HepG2 (cell line): ENCODE results near the gene MAP3K19. TPM values are rescaled to one million over a fixed set of nuclear protein-coding genes. Genes with fewer than 3 reads are reported as not detected.

Source experiments
- ARID2 ChIP-seq: sonication (generic); formaldehyde crosslinking; IDR thresholded peaks from 2 replicates; pipeline ENCODE4 v1.8.1; 2022; ENCODE audit warnings: mild to moderate bottlenecking, missing genetic modification reagents, borderline replicate concordance
- ATRX ChIP-seq: sonication (generic); formaldehyde crosslinking; IDR thresholded peaks from 2 replicates; pipeline ENCODE4 v1.4.0; 2020; ENCODE audit warnings: missing genetic modification reagents, borderline replicate concordance
- CAMTA2 ChIP-seq: sonication (generic); formaldehyde crosslinking; IDR thresholded peaks from 2 replicates; pipeline ENCODE4 v1.4.0; 2020; ENCODE audit warnings: mild to moderate bottlenecking, missing genetic modification reagents, borderline replicate concordance
- CREM ChIP-seq, 2 experiments: sonication (generic) in 1 of 2; formaldehyde crosslinking in 1 of 2; IDR thresholded peaks; 2 replicates each; pipeline versions ENCODE4 v1.4.0 to v1.6.1; 2016 to 2020; ENCODE audit warnings: antibody characterized with exemption in 1 of 2, mild to moderate bottlenecking in 1 of 2, missing genetic modification reagents in 1 of 2
- ETS1 ChIP-seq: sonication (generic); formaldehyde crosslinking; IDR thresholded peaks from 2 replicates; pipeline ENCODE4 v1.4.0; 2020; ENCODE audit warnings: missing genetic modification reagents
- GTF2F1 ChIP-seq: fragments of 150-350 bp; IDR thresholded peaks from 2 replicates; pipeline ENCODE4 v1.6.1; 2014; ENCODE audit warnings: low read length
- KMT2A ChIP-seq: sonication (generic); formaldehyde crosslinking; IDR thresholded peaks from 2 replicates; pipeline ENCODE4 v1.4.0; 2020; ENCODE audit warnings: missing genetic modification reagents
- MAZ ChIP-seq, 2 experiments: sonication (generic) in 1 of 2; formaldehyde crosslinking in 1 of 2; IDR thresholded peaks; 2 replicates each; pipeline versions ENCODE4 v1.5.0 to v1.6.1; 2012 to 2020; ENCODE audit warnings: low read depth in 2 of 2, mild to moderate bottlenecking in 2 of 2, borderline replicate concordance in 1 of 2, improper control_type of control experiment in 1 of 2, low read length in 1 of 2, missing genetic modification reagents in 1 of 2, moderate library complexity in 1 of 2
- MXD4 ChIP-seq: IDR thresholded peaks from 2 replicates; pipeline ENCODE4 v1.6.1; 2016; ENCODE audit warnings: mild to moderate bottlenecking, missing biosample characterization, missing genetic modification reagents
- PHF8 ChIP-seq: sonication (generic); formaldehyde crosslinking; IDR thresholded peaks from 2 replicates; pipeline ENCODE4 v1.5.0; 2020; ENCODE audit warnings: missing genetic modification reagents
- POLR2G ChIP-seq: fragments of 200-400 bp; formaldehyde crosslinking; IDR thresholded peaks from 2 replicates; pipeline ENCODE4 v1.6.1; 2018; ENCODE audit warnings: mild to moderate bottlenecking, low read depth, low read length, moderate library complexity
- SCMH1 ChIP-seq: sonication (generic); formaldehyde crosslinking; IDR thresholded peaks from 2 replicates; pipeline ENCODE4 v1.9.0; 2021; ENCODE audit warnings: missing genetic modification reagents, mild to moderate bottlenecking, borderline replicate concordance
- YEATS4 ChIP-seq: sonication (generic); formaldehyde crosslinking; IDR thresholded peaks from 2 replicates; pipeline ENCODE4 v1.4.0; 2020; ENCODE audit warnings: missing genetic modification reagents, borderline replicate concordance
- ZMYM2 ChIP-seq: sonication (generic); formaldehyde crosslinking; IDR thresholded peaks from 2 replicates; pipeline ENCODE4 v1.8.0; 2022; ENCODE audit warnings: mild to moderate bottlenecking, missing genetic modification reagents
- ZNF749 ChIP-seq: sonication (generic); formaldehyde crosslinking; IDR thresholded peaks from 2 replicates; pipeline ENCODE4 v1.8.0; 2022; ENCODE audit warnings: mild to moderate bottlenecking, missing genetic modification reagents, moderate library complexity, borderline replicate concordance
- ZNF75D ChIP-seq: sonication (generic); formaldehyde crosslinking; IDR thresholded peaks from 2 replicates; pipeline ENCODE4 v1.8.1; 2023; ENCODE audit warnings: missing genetic modification reagents, mild to moderate bottlenecking, borderline replicate concordance
- polyA plus RNA-seq, 8 experiments: library from polyadenylated mRNA; depleted of rRNA in 3 of 8; stranded (reverse) in 7 of 8; unstranded in 1 of 8; fragments of >200 nt; fragmentation: Illumina TruSeq in 4 of 8; extraction: Trizol in 4 of 8; gene quantifications; 2 replicates each; pipeline versions ENCODE4 v1.2.1 to v1.2.3, GENCODE V29; 2011 to 2016; ENCODE audit warnings: low read depth in 4 of 8, missing spikeins in 1 of 8, mixed read lengths in 1 of 8; ENCODE audit not compliant: insufficient read depth in 1 of 8
- total RNA-seq, 5 experiments: library from RNA; depleted of rRNA; stranded (reverse); fragments of >200 nt; fragmentation: Illumina TruSeq; extraction: Trizol; gene quantifications; 2 replicates each; pipeline ENCODE4 v1.2.3, GENCODE V29; 2016; ENCODE audit warnings: low read depth in 1 of 5
- TF ChIP-seq, protein P1 (sequence below): IDR thresholded peaks from 2 replicates; pipeline ENCODE4 v1.6.1; 2012; ENCODE audit warnings: inconsistent platforms
- TF ChIP-seq, protein P2 (sequence below): sonication (generic); formaldehyde crosslinking; IDR thresholded peaks from 2 replicates; pipeline ENCODE4 v1.5.1; 2020; ENCODE audit warnings: mild to moderate bottlenecking, missing genetic modification reagents, borderline replicate concordance
- TF ChIP-seq, protein P3 (sequence below): sonication (generic); formaldehyde crosslinking; IDR thresholded peaks from 2 replicates; pipeline ENCODE4 v1.5.0; 2020; ENCODE audit warnings: missing genetic modification reagents, mild to moderate bottlenecking, borderline replicate concordance
- TF ChIP-seq, protein P4 (sequence below): sonication (generic); formaldehyde crosslinking; IDR thresholded peaks from 2 replicates; pipeline ENCODE4 v1.4.0; 2020; ENCODE audit warnings: missing genetic modification reagents, borderline replicate concordance
- TF ChIP-seq, protein P5 (sequence below): sonication (generic); formaldehyde crosslinking; IDR thresholded peaks from 2 replicates; pipeline ENCODE4 v1.5.0; 2020; ENCODE audit warnings: missing genetic modification reagents

MAP3K19 gene
- total and polyA plus RNA-seq, 2 of the 13 experiments (the other 11 are each of a cell fraction or from before 2014, with no cell fraction given) = not detected

DNA sequence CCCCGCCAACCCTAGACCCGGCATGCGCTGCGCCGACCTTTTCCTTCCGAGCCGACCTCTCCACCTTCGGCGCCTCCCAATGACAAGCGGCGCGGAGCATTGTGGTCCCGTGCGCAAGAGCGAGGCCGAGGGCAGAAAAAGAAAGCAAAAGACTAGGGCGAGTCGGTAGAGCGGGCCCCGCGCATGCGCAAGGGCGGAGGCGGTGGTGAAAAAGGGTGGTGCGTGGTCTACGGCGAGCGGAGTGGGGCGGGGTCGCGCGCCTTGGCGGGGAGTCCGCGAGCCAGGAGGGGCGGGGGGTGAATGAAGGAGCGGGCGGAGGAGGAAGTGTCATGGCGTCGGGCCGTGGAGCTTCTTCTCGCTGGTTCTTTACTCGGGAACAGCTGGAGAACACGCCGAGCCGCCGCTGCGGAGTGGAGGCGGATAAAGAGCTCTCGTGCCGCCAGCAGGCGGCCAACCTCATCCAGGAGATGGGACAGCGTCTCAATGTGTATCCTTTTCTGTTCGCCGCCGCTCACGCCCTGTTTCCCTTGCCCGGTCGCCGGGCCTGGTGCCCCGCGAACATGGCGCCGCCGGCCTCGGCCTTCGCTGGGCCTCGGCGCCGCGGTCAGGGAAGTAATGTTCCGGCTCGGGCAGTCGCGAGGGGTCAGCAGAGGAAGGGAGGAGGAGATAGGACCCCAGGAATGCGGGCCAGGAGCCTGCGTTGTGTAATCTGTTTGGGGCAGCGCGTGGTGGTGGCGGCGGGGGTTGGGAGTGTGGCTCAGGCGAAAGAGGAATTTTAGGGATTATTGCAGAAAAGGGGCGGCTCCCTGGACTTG is 128.5 kb downstream of the MAP3K19 start, which contains the start of gene CCNT2 (continued):
- TF ChIP-seq, protein P1, sequence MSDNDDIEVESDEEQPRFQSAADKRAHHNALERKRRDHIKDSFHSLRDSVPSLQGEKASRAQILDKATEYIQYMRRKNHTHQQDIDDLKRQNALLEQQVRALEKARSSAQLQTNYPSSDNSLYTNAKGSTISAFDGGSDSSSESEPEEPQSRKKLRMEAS = peak; percentile 77
- no peak for TF ChIP-seq GTF2F1
- TF ChIP-seq ZNF749 = no peak
- TF ChIP-seq, protein P2, sequence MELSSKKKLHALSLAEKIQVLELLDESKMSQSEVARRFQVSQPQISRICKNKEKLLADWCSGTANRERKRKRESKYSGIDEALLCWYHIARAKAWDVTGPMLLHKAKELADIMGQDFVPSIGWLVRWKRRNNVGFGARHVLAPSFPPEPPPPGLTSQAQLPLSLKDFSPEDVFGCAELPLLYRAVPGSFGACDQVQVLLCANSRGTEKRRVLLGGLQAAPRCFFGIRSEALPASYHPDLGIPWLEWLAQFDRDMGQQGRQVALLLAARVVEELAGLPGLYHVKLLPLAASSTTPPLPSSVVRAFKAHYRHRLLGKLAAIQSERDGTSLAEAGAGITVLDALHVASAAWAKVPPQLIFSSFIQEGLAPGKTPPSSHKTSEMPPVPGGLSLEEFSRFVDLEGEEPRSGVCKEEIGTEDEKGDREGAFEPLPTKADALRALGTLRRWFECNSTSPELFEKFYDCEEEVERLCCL (CRISPR knock-in tag) = no peak; the same call in 1 of the 2 replicates
- no peak; the same call in 1 of the 2 replicates for TF ChIP-seq POLR2G
- TF ChIP-seq ARID2 (CRISPR knock-in tag) = peak; percentile 90
- peak; percentile 91 for TF ChIP-seq YEATS4 (CRISPR knock-in tag)
- TF ChIP-seq ZMYM2 (CRISPR knock-in tag) = no peak
- TF ChIP-seq, protein P3, sequence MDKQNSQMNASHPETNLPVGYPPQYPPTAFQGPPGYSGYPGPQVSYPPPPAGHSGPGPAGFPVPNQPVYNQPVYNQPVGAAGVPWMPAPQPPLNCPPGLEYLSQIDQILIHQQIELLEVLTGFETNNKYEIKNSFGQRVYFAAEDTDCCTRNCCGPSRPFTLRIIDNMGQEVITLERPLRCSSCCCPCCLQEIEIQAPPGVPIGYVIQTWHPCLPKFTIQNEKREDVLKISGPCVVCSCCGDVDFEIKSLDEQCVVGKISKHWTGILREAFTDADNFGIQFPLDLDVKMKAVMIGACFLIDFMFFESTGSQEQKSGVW (CRISPR knock-in tag) = no peak; the same call in 1 of the 2 replicates
- peak; percentile 94 for TF ChIP-seq PHF8
- TF ChIP-seq, protein P4, sequence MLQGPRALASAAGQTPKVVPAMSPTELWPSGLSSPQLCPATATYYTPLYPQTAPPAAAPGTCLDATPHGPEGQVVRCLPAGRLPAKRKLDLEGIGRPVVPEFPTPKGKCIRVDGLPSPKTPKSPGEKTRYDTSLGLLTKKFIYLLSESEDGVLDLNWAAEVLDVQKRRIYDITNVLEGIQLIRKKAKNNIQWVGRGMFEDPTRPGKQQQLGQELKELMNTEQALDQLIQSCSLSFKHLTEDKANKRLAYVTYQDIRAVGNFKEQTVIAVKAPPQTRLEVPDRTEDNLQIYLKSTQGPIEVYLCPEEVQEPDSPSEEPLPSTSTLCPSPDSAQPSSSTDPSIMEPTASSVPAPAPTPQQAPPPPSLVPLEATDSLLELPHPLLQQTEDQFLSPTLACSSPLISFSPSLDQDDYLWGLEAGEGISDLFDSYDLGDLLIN = peak; percentile 69; the same call in 1 of the 2 replicates
- peak; percentile 69; the same call in 1 of the 2 replicates for TF ChIP-seq KMT2A (CRISPR knock-in tag)
- no peak for TF ChIP-seq SCMH1 (CRISPR knock-in tag)
- no peak for TF ChIP-seq ATRX (CRISPR knock-in tag)
- TF ChIP-seq ETS1 = no peak
- peak; percentile 59; the same call in 1 of the 2 replicates for TF ChIP-seq MXD4 (CRISPR knock-in tag)
- TF ChIP-seq, protein P5, sequence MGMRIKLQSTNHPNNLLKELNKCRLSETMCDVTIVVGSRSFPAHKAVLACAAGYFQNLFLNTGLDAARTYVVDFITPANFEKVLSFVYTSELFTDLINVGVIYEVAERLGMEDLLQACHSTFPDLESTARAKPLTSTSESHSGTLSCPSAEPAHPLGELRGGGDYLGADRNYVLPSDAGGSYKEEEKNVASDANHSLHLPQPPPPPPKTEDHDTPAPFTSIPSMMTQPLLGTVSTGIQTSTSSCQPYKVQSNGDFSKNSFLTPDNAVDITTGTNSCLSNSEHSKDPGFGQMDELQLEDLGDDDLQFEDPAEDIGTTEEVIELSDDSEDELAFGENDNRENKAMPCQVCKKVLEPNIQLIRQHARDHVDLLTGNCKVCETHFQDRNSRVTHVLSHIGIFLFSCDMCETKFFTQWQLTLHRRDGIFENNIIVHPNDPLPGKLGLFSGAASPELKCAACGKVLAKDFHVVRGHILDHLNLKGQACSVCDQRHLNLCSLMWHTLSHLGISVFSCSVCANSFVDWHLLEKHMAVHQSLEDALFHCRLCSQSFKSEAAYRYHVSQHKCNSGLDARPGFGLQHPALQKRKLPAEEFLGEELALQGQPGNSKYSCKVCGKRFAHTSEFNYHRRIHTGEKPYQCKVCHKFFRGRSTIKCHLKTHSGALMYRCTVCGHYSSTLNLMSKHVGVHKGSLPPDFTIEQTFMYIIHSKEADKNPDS = no peak
- TF ChIP-seq ZNF75D (CRISPR knock-in tag) = peak; percentile 90; the same call in 1 of the 2 replicates
- TF ChIP-seq CAMTA2 (CRISPR knock-in tag) = peak; percentile 68; the same call in 1 of the 2 replicates
- peak; percentile 98 for TF ChIP-seq MAZ (IDR thresholded peaks at IDR 0.05; ENCODE audit: borderline replicate concordance, low read depth, low read length)
- TF ChIP-seq MAZ (CRISPR knock-in tag; IDR thresholded peaks at IDR 0.05; ENCODE audit: low read depth) = peak; percentile 99
- TF ChIP-seq CREM (IDR thresholded peaks at IDR 0.05) = peak; percentile 95
- TF ChIP-seq CREM (CRISPR knock-in tag; IDR thresholded peaks at IDR 0.05) = peak; percentile 89
